WTC11 (cell line): ENCODE measurements around the gene RMND5B. TPM values are rescaled to one million over a fixed set of nuclear protein-coding genes. Genes with fewer than 3 reads are reported as not detected.

Experiments used
- ATAC-seq: fragments of 200-7000 bp; cut with Tn5 transposase; 2 replicates; pipeline ENCODE4 v1.10.0; 2021; ENCODE audit warnings: mild to moderate bottlenecking, moderate library complexity
- CTCF ChIA-PET: fragments of 300-600 bp; sonication (Branson Sonifier 250); formaldehyde crosslinking; loops from one replicate; lab custom pipeline; 2021; ENCODE audit warnings: antibody characterized with exemption; lab: Charles Lee
- POLR2A ChIA-PET: fragments of 350-600 bp; sonication (Branson Sonifier 250); formaldehyde crosslinking; loops from one replicate; lab custom pipeline; 2021; ENCODE audit warnings: antibody characterized with exemption; lab: Charles Lee
- DNase-seq: peaks from one replicate; pipeline ENCODE4 v3.0.0; 2021; ENCODE audit warnings: low spot score
- H3K27ac Mint-ChIP-seq: 2 replicates; pipeline ENCODE4 v1.8.0; 2021; ENCODE audit warnings: mixed read lengths
- H3K27me3 Mint-ChIP-seq: 2 replicates; pipeline ENCODE4 v1.8.0; 2021; ENCODE audit warnings: low read depth, mild to moderate bottlenecking, moderate library complexity, mixed read lengths
- H3K36me3 Mint-ChIP-seq: 2 replicates; pipeline ENCODE4 v1.8.0; 2021; ENCODE audit warnings: mixed read lengths
- H3K4me1 Mint-ChIP-seq: 2 replicates; pipeline ENCODE4 v1.8.0; 2022; ENCODE audit warnings: mixed read lengths
- H3K4me3 Mint-ChIP-seq: 2 replicates; pipeline ENCODE4 v1.8.0; 2021; ENCODE audit warnings: mild to moderate bottlenecking, moderate library complexity, mixed read lengths
- H3K9me3 Mint-ChIP-seq: 2 replicates; pipeline ENCODE4 v1.8.0; 2021; ENCODE audit warnings: mixed read lengths
- ATF3 ChIP-seq: sonication (generic); formaldehyde crosslinking; conservative IDR thresholded peaks from 2 replicates; pipeline ENCODE4 v1.8.1; 2022; ENCODE audit warnings: mild to moderate bottlenecking, missing genetic modification reagents
- CBFB ChIP-seq: sonication (generic); formaldehyde crosslinking; IDR thresholded peaks from 2 replicates; pipeline ENCODE4 v1.8.1; 2022; ENCODE audit warnings: mild to moderate bottlenecking, low read depth, missing genetic modification reagents
- CDX4 ChIP-seq: fragments of 250-450 bp; sonication (Bioruptor Pico); IDR thresholded peaks from 2 replicates; pipeline ENCODE4 v1.9.0; 2021; ENCODE audit warnings: moderate library complexity, mild to moderate bottlenecking, inconsistent platforms, borderline replicate concordance
- CTCF ChIP-seq: fragments of 200-600 bp; IDR thresholded peaks from 2 replicates; pipeline ENCODE4 v1.8.0; 2022; ENCODE audit warnings: antibody characterized with exemption
- E2F1 ChIP-seq: sonication (generic); formaldehyde crosslinking; IDR thresholded peaks from 2 replicates; pipeline ENCODE4 v1.8.0; 2022; ENCODE audit warnings: mild to moderate bottlenecking, missing genetic modification reagents
- E2F5 ChIP-seq: sonication (generic); formaldehyde crosslinking; IDR thresholded peaks from 2 replicates; pipeline ENCODE4 v1.8.1; 2022; ENCODE audit warnings: mild to moderate bottlenecking, moderate library complexity, missing genetic modification reagents
- ELF4 ChIP-seq: sonication (generic); formaldehyde crosslinking; IDR thresholded peaks from 2 replicates; pipeline ENCODE4 v1.8.1; 2022; ENCODE audit warnings: low read depth, mild to moderate bottlenecking, moderate library complexity, missing genetic modification reagents
- FOXP1 ChIP-seq: sonication (generic); formaldehyde crosslinking; IDR thresholded peaks from 2 replicates; pipeline ENCODE4 v1.8.0; 2022; ENCODE audit warnings: missing genetic modification reagents, mild to moderate bottlenecking, moderate library complexity, borderline replicate concordance
- MXD4 ChIP-seq: fragments of 250-450 bp; sonication (Bioruptor Pico); IDR thresholded peaks from 2 replicates; pipeline ENCODE4 v1.8.0; 2021; ENCODE audit warnings: mild to moderate bottlenecking, moderate library complexity, borderline replicate concordance
- NFYB ChIP-seq: sonication (generic); formaldehyde crosslinking; conservative IDR thresholded peaks from 2 replicates; pipeline ENCODE4 v1.8.0; 2022; ENCODE audit warnings: low read depth, missing genetic modification reagents
- PREB ChIP-seq: sonication (generic); formaldehyde crosslinking; IDR thresholded peaks from 2 replicates; pipeline ENCODE4 v1.8.1; 2022; ENCODE audit warnings: mild to moderate bottlenecking, missing genetic modification reagents, moderate library complexity, borderline replicate concordance
- RELA ChIP-seq: sonication (generic); formaldehyde crosslinking; IDR thresholded peaks from 2 replicates; pipeline ENCODE4 v1.8.1; 2022; ENCODE audit warnings: missing genetic modification reagents, mild to moderate bottlenecking, borderline replicate concordance
- SOX15 ChIP-seq: fragments of 250-450 bp; sonication (Bioruptor Pico); IDR thresholded peaks from 2 replicates; pipeline ENCODE4 v1.9.0; 2021; ENCODE audit warnings: mild to moderate bottlenecking
- ZNF416 ChIP-seq: fragments of 250-450 bp; sonication (Bioruptor Pico); IDR thresholded peaks from 2 replicates; pipeline ENCODE4 v1.9.0; 2021; ENCODE audit warnings: mild to moderate bottlenecking, inconsistent platforms
- ZNF423 ChIP-seq: fragments of 250-450 bp; sonication (Bioruptor Pico); IDR thresholded peaks from 2 replicates; pipeline ENCODE4 v2.1.2; 2022; ENCODE audit warnings: mild to moderate bottlenecking, moderate library complexity
- ZNF425 ChIP-seq: fragments of 250-450 bp; sonication (Bioruptor Pico); conservative IDR thresholded peaks from 2 replicates; pipeline ENCODE4 v1.9.0; 2021; ENCODE audit warnings: mild to moderate bottlenecking
- ZNF671 ChIP-seq: fragments of 250-450 bp; sonication (Bioruptor Pico); IDR thresholded peaks from 2 replicates; pipeline ENCODE4 v1.8.0; 2021; ENCODE audit warnings: mild to moderate bottlenecking
- ZSCAN18 ChIP-seq: fragments of 250-450 bp; sonication (Bioruptor Pico); IDR thresholded peaks from 2 replicates; pipeline ENCODE4 v2.1.2; 2022; ENCODE audit warnings: mild to moderate bottlenecking, moderate library complexity
- total RNA-seq: library from RNA; stranded (reverse); gene quantifications from 3 replicates; pipeline ENCODE4 v1.2.3, GENCODE V29; 2021

RMND5B gene
- total RNA-seq, 1 experiment from 2014 or later: 93.3 TPM

GRCh38 chr5:178108446-178108845, 22.4 kb upstream of the RMND5B start:
- peaks cover 5% of the 10 kb centered on the region; the same call in 1 of the 2 replicates for H3K9me3 Mint-ChIP-seq
- H3K27ac Mint-ChIP-seq: no peak overlapping the region
- POLR2A ChIA-PET: no interaction called here
- CTCF ChIA-PET: interaction anchor here (1.2 to 3.6 kb wide), 6 partner anchors 11 to 37 kb away, joined by 3 to 23 read pairs (median 6); no protein-coding TSS in a partner anchor
- no peak overlapping the region for H3K4me3 Mint-ChIP-seq
- ATAC-seq (no peak), DNase-seq (no peak)
- H3K27me3 Mint-ChIP-seq: no peaks in the 10 kb centered on the region
- H3K4me1 Mint-ChIP-seq: peaks cover 17% of the 10 kb centered on the region
- TF ChIP-seq FOXP1 (CRISPR knock-in tag): no peak
- no peak for TF ChIP-seq ZNF425
- TF ChIP-seq CTCF: no peak
- no peak for TF ChIP-seq ATF3 (CRISPR knock-in tag)
- no peak for TF ChIP-seq MXD4 (CRISPR knock-in tag)
- no peak for TF ChIP-seq E2F1 (CRISPR knock-in tag)
- no peak for TF ChIP-seq RELA (CRISPR knock-in tag)
- TF ChIP-seq PREB (CRISPR knock-in tag): no peak
- no peak for TF ChIP-seq NFYB (CRISPR knock-in tag)
- TF ChIP-seq CDX4: no peak
- TF ChIP-seq ZSCAN18: no peak
- no peak for TF ChIP-seq ZNF671 (CRISPR knock-in tag)
- no peak for TF ChIP-seq ZNF416 (CRISPR knock-in tag)
- TF ChIP-seq ELF4 (CRISPR knock-in tag): no peak
- no peak for TF ChIP-seq CBFB (CRISPR knock-in tag)
- TF ChIP-seq ZNF423 (CRISPR knock-in tag): no peak
- no peak for TF ChIP-seq SOX15 (CRISPR knock-in tag)
- TF ChIP-seq E2F5: no peak
- no peaks in the 10 kb centered on the region for H3K36me3 Mint-ChIP-seq
